ENCODE results near the gene TP53RK.

TP53RK gene

DNA sequence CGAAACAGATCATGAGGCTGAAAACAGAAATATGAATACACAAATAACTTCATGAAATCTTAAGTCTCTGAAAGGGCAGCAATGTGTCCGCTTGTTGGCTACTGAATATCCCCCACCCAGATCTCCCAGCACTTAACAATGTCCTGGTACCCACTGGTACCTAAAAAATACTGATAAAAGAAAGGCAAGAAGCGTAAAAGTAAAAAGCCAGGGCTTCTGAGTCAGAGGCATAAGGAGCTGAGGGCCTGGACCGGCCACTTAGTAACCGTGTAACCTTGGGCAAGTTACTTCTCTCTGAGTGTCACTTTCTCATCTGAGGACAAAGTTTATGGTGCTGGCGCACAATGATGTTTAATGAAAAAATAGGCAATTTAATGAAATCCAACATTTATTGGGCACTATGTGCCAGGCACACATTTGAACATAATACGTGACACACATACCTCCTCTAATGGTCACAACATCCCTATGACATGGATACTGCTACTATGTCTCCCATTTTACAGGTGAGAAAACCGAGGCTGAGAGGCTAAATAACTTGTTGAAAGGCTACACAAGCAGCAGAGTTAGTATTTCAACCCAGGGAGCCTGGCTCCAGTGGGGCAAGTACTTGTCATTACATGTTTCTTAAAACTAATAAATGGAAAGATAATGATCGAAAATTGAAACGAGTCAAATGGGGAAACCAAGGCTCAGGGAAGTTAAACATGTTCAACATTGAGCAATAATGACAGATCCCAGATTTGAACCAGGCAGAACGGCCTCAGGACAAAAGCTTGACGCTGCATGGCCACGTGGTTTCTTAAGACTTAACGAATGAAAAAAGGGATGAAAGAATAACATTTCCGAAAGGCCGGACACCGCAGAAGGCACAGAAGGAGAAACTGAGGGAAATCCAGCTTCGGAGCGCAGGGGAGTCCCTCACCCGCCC is 828 bp downstream of the TP53RK start:
- TF ChIP-seq SPI1 (IDR thresholded peaks at IDR 0.05; ENCODE audit: low read depth, low read length), result no peak
- no peak for TF ChIP-seq POLR2AphosphoS5 (IDR thresholded peaks at IDR 0.05; ENCODE audit: low read depth, low read length)
- no peak for TF ChIP-seq POLR2A (IDR thresholded peaks at IDR 0.05; ENCODE audit: low read depth, low read length)
- no peak for TF ChIP-seq PAX5 (IDR thresholded peaks at IDR 0.05; ENCODE audit: insufficient read depth, low read length, severe bottlenecking)
- no peak for TF ChIP-seq POU2F2 (IDR thresholded peaks at IDR 0.05; ENCODE audit: low read depth, low read length)
- no peak for TF ChIP-seq TAF1 (IDR thresholded peaks at IDR 0.05; ENCODE audit: low read depth, low read length)
- DNase-seq (ENCODE audit: insufficient read length, low spot score) (no peak), FAIRE-seq (no peak)

GRCh38 chr20:46683939-46684750 is 5.1 kb downstream of the TP53RK start:
- DNase-seq (ENCODE audit: insufficient read length, low spot score), result no peak
- TF ChIP-seq POU2F2 (IDR thresholded peaks at IDR 0.05; ENCODE audit: low read depth, low read length), result no peak
- no peak for FAIRE-seq

GRCh38 chr20:46683668-46683938 is 5.6 kb downstream of the TP53RK start:
- FAIRE-seq, result no peak
- DNase-seq (ENCODE audit: insufficient read length, low spot score), result no peak
- no peak for TF ChIP-seq POLR2A (IDR thresholded peaks at IDR 0.05; ENCODE audit: low read depth, low read length)
- TF ChIP-seq POLR2AphosphoS5 (IDR thresholded peaks at IDR 0.05; ENCODE audit: low read depth, low read length), result no peak
- TF ChIP-seq TAF1 (IDR thresholded peaks at IDR 0.05; ENCODE audit: low read depth, low read length), result no peak
- TF ChIP-seq POU2F2 (IDR thresholded peaks at IDR 0.05; ENCODE audit: low read depth, low read length), result no peak
- TF ChIP-seq PAX5 (IDR thresholded peaks at IDR 0.05; ENCODE audit: insufficient read depth, low read length, severe bottlenecking), result no peak
- no peak for TF ChIP-seq SPI1 (IDR thresholded peaks at IDR 0.05; ENCODE audit: low read depth, low read length)

DNA sequence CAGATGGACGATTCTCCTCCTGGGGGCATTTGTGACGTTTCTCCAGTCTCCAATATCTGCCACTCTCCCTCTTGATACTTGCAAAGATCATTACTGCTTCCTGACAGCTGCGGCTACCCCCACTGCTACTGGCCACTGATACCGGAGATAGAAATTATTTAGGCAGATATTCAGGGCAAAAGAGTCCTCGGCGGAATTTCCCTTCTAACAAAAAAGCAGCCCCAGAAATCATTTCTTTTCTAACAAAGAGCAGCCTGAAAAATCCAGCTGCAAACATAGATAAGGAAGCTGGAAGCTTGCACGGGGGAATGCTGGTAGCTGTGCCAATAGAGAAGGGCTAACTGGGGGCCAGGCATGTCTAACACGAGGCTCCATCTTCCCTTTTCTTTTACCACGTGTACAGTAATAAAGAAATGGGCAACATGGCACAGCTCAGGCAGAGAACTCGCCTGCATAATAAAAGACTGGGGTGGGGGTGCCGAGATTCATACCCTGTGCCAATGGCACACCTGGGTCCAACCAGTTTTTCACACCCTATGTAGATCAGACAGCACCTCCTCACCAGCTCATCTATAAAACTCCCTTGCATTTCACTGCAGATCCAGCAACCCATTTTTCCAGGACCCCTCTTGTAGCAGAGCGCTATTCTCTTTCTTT is 6.1 kb downstream of the TP53RK start:
- TF ChIP-seq SPI1 (IDR thresholded peaks at IDR 0.05; ENCODE audit: low read depth, low read length) (no peak), POLR2AphosphoS5 (IDR thresholded peaks at IDR 0.05; ENCODE audit: low read depth, low read length) (no peak), POU2F2 (IDR thresholded peaks at IDR 0.05; ENCODE audit: low read depth, low read length) (no peak), PAX5 (IDR thresholded peaks at IDR 0.05; ENCODE audit: insufficient read depth, low read length, severe bottlenecking) (no peak), TAF1 (IDR thresholded peaks at IDR 0.05; ENCODE audit: low read depth, low read length) (no peak), POLR2A (IDR thresholded peaks at IDR 0.05; ENCODE audit: low read depth, low read length) (no peak)
- no peak for DNase-seq (ENCODE audit: insufficient read length, low spot score)

DNA sequence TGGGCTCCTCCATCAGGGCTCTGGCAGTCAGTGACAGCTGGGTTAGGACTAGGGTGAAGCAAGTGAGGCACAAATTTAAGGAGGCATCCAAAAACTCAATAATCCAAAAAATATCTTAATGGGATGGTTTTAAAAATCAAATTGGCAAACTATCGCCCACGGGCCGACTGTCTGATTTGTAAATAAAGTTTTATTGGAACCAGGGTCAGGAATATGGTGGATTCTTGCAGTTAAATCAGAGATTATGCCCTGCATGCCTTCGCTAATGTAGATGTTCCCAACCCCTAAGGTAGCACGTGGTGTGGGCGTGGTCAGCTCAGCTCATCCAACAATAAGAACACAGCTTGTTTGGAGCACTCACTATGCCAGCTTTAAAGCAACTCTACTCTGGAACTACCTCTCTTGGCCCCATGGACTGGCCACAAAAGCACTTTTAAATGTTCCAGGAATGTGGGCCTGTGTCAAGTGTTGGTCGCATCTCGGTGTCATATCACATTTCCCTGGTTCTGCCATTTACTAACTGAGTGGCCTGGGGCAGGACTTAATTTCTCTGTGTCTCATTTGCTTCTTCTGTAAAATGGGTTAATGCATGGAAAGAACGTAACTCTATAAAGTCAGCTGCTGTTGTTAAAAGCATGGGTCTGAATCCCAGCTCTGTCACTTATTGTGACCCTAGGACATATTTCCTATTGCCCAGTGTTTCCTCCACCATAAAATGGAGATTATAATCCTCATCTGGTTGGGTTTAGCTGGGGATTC is 7.0 kb downstream of the TP53RK start:
- TF ChIP-seq SPI1 (IDR thresholded peaks at IDR 0.05; ENCODE audit: low read depth, low read length), result no peak
- TF ChIP-seq PAX5 (IDR thresholded peaks at IDR 0.05; ENCODE audit: insufficient read depth, low read length, severe bottlenecking), result no peak
- no peak for TF ChIP-seq POU2F2 (IDR thresholded peaks at IDR 0.05; ENCODE audit: low read depth, low read length)
- no peak for TF ChIP-seq TAF1 (IDR thresholded peaks at IDR 0.05; ENCODE audit: low read depth, low read length)
- no peak for TF ChIP-seq POLR2AphosphoS5 (IDR thresholded peaks at IDR 0.05; ENCODE audit: low read depth, low read length)
- no peak for TF ChIP-seq POLR2A (IDR thresholded peaks at IDR 0.05; ENCODE audit: low read depth, low read length)
- no peak for FAIRE-seq
- no peak for DNase-seq (ENCODE audit: insufficient read length, low spot score)

More for the DNA sequence above, 6.1 kb downstream of the TP53RK start:
- no peak for FAIRE-seq

DNA sequence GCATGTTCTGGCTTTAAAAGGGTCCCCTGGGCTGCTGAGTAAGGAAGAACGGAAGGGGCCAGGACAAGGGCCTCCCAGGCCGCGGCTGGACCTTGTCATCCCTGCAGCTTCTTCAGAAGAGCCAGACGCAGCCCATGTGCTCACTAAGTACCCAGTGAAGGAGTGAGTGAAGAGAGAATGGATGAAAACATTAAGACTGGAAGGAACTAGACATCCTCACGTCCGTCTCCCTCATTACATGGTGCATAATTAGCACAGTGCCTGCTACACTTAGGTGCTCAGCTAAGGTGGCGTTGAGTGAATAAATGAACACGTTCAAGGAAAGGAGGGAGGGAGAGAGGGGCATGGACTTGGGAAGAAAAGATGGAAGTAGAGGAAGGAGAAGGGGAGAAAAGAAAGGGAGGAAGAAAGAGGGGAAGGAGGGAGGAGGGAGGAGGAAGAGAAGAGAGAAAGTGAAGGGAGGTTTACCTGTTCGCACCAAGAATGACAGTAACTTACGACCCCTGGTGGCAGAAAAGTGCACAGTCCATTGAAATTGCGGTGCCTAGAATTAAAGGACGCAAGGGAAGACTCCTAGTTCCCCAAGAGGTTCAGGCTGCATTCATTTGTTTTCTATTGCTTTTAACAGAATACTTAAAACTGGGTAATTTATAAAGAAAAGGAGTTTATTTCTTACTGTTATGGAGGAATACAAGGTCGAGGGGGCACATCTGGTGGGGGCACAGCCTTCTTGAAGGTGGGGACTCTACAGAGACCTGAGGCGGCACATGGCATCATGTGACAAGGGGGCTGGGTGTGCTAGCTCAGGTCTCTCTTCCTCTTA is 8.0 kb downstream of the TP53RK start:
- DNase-seq (ENCODE audit: insufficient read length, low spot score) (peak; percentile 34), FAIRE-seq (peak; percentile 26)
- TF ChIP-seq SPI1 (IDR thresholded peaks at IDR 0.05; ENCODE audit: low read depth, low read length) (no peak), POLR2A (IDR thresholded peaks at IDR 0.05; ENCODE audit: low read depth, low read length) (no peak), POU2F2 (IDR thresholded peaks at IDR 0.05; ENCODE audit: low read depth, low read length) (no peak), PAX5 (IDR thresholded peaks at IDR 0.05; ENCODE audit: insufficient read depth, low read length, severe bottlenecking) (no peak), TAF1 (IDR thresholded peaks at IDR 0.05; ENCODE audit: low read depth, low read length) (no peak), POLR2AphosphoS5 (IDR thresholded peaks at IDR 0.05; ENCODE audit: low read depth, low read length) (no peak)

GRCh38 chr20:46680684-46681031 is 8.6 kb downstream of the TP53RK start:
- FAIRE-seq (no peak), DNase-seq (ENCODE audit: insufficient read length, low spot score) (no peak)
- TF ChIP-seq TAF1 (IDR thresholded peaks at IDR 0.05; ENCODE audit: low read depth, low read length), result no peak

DNA sequence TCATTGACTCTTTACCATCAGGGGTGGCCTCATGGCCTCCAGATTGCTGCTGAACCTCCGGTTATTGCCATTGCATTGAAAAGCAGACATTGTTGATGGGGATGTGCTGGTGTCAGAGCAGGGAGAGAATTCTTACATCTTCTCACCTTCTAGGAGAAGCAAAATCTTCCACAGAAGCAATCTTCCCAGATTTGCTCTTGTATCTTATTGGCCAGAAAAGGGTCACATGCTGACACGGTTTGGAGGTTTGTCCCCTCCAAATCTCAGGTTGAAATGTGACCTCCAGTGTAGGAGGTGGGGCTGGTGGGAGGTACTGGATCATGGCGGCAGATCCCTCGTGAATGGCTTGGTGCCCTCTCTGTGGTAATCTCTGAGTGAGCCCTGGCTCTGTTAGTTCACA is 10.7 kb downstream of the TP53RK start:
- no peak for FAIRE-seq
- DNase-seq (ENCODE audit: insufficient read length, low spot score), result no peak
- TF ChIP-seq POU2F2 (IDR thresholded peaks at IDR 0.05; ENCODE audit: low read depth, low read length) (no peak), POLR2A (IDR thresholded peaks at IDR 0.05; ENCODE audit: low read depth, low read length) (no peak), PAX5 (IDR thresholded peaks at IDR 0.05; ENCODE audit: insufficient read depth, low read length, severe bottlenecking) (no peak), POLR2AphosphoS5 (IDR thresholded peaks at IDR 0.05; ENCODE audit: low read depth, low read length) (no peak), TAF1 (IDR thresholded peaks at IDR 0.05; ENCODE audit: low read depth, low read length) (no peak), SPI1 (IDR thresholded peaks at IDR 0.05; ENCODE audit: low read depth, low read length) (no peak)
